Hypothalamus (tissue), 51 donors: ENCODE data around the gene SAMD8.

Experiments used
- DNase-seq, 51 donors: peaks; one replicate each; lab custom pipeline; 2025; lab: John Stamatoyannopoulos, UW

The SAMD8 gene

DNA sequence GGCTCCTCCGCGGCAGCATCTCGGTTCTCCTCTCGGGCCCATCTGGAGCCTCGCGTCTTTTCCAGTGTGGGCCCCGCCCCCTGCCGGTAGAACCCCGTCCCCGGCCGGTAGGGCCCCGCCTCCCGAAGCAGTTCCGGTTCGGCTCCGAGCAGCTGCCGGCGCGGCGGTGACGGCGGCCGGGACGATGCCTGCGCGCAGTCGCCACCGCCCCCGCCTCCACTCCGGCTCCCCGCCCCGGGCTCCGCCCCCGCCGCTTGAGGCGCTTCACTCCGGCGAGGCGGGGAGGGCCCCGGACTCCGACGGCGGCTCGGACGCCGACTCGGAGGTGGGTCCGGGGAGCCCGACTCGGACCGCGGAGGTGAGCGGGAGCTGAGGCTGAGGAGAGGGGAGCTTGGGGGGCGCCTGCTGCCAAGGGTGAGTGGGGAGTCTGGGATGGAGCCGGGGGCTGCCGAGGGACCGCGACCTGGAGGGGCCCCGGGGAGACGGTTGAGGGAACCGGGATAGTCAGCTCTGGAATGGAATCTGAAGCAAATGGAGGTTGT lies at the start of gene SAMD8:
Gene SAMD8, plus strand, starts transcription at position 292 of the 542 bp plus-strand sequence. CDS start 38,873 bp downstream, outside the sequence.
- peak; percentile 41 to 96 (median 91) for DNase-seq

DNA sequence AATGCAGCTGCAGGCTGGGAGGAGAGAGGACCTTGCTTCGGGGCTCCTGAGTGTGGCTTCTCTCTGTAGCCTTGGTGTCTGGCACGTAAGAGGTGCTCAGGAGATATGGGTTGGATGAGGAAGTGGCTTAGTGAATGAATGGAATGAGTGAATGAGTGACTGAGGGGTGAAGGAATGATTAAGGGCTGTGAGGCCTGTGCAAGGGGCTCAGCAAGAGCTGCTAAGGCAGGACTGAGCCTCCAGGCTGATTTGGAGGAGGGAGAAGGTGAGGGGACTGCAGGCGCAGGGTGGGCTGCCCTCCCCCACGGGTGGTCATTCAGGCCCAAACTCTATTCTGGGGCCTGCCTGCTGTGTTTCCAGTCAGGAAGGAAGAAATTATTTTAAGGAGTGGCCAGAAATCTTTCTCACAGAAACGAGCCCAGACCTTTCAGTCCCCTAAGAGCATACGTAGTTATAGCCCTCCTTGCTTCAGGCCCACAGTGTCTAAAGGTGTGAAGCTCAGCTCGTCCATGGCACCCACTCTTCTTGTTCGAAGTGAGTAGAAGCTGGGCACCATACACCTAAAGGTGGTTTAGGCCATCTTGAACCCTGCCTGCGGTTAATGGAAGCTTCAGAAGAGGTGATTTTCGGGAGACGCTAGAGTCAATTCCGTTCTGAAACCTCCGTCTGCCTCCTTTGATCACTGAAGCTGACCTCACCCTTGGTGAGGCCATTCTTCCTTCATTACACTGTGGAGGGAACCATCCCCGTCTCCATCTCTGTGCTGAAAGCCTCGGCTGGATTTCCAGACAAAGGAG lies 49.5 kb upstream of the SAMD8 start:
- no peak for DNase-seq

DNA sequence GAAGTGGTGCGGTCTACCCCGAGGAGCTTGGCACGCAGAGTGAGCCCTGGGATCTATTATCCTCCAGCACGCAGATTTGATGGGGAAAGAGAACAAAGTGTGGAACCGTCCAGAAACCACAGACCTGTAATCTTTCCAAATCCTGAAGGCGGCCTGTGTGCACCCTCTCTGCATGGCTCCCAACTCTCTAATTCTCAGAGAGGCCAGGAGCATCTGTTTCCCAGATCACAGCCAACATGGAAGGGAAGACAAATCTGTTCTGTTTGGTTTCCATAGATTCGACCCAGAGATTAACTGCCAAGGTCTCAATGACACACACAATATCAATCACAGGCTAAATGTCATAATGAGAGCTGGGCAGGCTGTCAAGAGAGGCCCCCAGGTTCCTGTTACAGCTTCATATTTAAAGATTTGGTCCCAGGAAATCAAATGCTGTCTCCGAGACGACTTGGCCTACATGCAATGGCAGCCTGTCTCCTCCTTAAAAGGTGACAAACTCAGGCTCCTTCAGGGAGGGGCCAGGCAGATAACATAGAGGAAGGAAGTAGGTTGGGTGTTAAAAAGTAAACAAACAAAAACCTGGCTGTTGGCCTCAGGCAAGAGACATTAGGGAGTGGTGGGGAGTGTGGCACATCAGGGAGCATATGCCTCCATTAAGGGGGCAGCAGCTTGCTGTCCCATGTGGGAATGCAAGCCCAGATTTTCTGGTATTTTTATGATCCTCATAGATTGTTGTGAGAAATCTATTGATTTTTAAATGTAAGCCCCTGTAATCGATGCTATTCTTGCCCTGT lies 48.8 kb upstream of the SAMD8 start:
- DNase-seq, result no peak

DNA sequence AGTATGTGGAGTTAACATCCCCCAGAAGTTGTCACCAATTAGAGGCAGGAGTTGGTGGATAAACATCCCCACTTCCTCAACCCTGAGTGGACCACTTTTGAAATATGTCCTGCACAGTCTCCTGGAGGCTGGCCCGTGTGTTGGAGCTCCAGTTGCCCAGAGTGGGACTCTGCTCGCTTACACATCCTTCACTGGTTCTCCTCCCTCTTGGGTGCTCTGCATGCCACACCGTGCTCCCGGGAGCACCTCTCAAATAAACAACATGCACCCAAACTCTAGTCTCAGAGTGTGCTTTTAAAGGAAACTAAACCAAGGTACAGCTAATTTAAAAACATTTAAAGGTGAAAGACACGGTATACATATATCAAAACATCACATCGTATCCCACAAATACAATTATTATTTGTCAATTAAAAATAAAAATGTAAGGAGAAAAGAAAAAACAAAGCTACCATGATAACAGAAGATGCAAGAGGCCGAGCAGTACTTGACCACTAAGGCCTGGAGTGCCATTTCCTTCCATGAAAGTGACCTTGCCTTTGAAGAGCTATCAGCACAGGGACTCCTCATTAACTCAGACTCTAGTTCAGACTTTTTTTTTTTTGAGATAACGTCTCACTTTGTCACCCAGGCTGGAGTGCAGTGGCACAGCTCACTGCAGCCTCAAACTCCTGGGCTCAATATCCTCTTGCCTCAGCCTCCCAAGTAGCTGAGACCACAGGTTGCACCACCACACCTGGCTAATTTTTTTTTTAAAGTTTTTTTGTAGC lies 47.8 kb upstream of the SAMD8 start:
- no peak for DNase-seq

DNA sequence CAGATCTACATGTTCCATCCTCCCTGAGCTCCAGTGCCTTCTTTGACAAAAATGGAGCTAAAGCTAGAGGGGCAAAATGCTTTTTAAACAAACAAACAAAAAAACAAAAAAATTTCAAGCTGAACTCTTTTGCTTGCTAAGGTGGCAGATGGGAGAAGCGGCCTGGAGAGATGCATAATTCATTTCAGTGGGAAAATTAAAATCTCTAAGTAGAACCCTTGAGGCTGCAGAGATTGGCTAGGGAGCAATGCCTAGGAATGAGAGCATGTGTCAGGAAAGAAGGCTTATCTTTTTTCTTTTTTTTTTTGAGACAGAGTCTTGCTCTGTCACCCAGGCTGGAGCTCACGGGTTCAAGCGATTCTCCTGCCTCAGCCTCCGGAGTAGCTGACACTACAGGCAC lies 46.4 kb upstream of the SAMD8 start:
- DNase-seq, result no peak

DNA sequence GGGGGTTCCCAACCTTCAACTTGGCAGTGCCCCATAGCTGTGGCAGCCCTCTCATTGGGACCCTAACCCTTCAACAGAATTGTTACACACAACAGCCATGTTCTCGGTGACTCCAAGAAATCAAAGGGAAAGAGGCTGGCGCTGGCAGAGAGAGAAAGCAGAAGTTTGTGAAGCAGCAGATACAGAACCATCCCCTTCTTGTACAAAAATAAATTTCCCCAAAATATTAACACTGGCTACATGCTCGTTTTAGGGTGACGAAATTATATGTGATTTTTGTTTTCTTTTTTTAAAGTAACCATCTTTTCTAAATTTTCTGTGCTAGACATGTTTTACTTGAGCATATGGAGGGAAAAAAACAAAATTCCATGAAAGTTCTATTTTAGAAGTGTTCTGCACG lies 45.2 kb upstream of the SAMD8 start:
- DNase-seq, result no peak

DNA sequence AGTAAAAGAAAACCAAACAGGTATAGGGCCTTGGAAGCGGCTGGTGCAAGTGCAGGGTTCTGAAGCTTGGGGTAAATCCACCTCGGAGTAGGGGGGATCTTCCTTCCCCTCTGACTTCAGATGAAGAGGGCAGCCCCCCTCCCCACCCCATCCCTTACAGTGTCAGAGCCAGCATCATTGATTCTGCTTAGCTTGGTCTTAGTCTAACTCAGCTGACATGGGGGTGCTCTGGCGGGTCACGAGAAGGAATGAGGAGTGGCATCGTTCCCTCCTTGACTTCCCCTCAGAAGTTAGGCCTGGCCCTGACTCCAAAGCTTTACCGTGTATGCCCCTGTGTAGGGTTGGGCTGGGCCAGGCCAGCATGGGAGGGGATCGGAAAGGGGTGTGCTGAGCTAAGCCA lies 44.2 kb upstream of the SAMD8 start:
- DNase-seq, result no peak

DNA sequence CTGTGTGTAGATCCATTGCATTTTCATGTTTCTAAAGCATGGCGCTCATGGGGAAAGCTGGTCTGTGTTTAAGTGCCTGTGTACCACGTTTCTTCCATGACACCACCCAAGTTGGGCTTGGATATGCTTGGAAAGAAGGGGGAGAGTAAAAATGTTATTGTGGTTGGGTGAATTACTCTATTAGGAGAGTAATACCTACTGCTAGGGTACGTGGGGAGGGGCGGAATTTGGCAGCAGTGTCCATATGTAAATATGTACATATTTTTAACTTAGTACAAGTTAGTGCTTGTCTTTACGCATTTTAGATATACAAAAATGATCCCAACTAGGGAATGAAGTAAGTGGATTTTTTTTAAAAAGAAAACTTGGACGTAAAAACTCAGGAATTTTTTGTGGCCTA lies 42.9 kb upstream of the SAMD8 start:
- DNase-seq, result no peak

DNA sequence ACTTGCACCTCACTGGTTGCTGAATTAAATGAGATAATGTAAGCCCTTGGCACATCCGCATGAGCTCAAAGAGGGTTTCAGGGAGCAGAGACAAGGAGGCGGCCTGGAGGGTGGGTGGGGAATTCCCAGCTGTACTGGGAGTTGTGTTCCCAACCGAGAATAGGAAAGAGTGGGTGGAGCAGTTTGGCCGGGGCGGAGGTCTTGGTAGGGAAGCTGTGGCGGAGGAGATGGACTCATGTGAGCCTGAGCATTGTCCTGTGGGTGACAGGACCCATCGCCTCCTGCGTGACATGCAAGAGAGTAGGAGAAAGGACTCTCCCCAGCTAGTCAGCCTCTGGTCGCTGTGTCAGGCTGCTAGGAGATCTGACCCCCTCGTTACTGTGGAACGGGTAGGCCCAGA lies 41.0 kb upstream of the SAMD8 start:
- no peak for DNase-seq

DNA sequence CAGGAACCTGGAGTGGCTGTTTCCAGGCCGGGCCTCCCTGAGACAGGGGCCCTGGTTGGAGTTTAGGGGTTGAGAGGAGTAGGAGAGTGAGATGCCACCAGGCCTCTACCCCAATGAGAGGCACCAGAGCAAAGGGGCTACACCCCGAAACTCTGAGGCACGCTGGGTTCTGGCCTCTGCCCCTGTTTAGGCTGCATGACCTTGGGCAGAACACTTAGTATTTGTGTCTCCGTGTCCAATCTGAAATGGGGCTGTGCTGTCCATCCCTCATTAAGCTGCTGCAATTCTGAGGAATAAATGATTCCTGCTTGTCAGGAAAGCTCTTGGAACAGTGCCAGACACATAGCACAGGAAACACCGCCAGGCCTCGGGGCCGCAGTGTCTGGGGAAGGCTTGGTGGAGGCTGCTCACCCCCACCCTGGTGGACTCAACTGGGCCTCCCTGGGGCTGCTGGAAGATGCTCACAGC lies 40.5 kb upstream of the SAMD8 start:
- no peak for DNase-seq

DNA sequence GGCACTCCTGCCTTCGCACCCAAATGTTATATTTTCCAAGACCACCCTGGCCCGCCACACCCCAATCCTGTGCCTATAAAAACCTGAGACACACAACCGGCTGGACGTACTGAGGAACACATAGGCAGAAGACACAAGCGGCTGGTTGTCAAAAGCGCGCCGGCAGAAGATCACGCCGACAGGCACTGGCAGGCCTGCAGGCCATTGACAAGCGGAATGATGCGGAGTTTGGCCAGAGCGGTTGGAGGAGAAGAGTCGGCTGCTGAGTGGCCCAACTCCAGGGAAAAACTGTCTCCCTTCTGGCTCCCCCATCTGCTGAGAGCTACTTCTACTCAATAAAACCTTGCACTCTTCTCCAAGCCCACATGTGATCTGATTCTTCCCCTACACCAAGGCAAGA lies 39.7 kb upstream of the SAMD8 start:
- no peak for DNase-seq

DNA sequence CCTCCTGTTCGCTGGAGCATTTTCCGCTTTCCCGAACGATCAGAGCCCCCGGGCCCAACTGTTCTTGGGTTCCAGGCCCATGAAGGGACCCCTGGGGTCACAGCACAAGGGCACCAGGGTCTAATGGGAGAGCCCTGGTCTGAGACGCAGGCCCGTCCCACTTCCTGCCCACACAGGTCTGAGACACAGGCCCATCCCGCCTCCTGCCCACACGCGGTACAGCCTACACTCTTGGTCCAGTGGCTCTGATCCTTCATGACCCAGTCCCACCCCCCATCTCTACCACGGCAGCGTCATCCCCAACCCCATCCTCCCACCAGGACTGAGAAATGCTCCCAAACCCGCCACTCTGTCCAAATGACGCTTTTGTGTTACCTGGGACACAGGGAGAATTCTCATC lies 38.7 kb upstream of the SAMD8 start:
- DNase-seq, result no peak

DNA sequence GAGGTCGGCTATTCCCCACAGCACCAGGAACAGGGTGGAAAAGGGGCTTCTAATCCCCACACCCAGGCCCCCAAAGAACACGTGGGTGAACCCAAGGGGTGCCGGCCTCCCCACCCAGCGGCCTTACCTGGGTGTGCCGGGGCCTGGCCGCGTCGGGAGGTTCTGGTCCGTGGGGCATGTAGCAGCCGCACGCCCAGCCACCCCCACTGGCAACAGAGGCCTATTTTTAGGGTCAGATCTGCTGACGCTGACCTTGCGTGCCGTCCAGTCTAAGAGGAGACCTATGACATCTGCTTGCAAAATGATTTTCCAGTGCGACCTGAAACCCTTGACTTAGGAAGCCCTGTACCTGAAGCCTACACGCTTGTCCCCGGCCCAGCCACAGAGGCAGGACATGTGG lies 38.0 kb upstream of the SAMD8 start:
- DNase-seq, result no peak

DNA sequence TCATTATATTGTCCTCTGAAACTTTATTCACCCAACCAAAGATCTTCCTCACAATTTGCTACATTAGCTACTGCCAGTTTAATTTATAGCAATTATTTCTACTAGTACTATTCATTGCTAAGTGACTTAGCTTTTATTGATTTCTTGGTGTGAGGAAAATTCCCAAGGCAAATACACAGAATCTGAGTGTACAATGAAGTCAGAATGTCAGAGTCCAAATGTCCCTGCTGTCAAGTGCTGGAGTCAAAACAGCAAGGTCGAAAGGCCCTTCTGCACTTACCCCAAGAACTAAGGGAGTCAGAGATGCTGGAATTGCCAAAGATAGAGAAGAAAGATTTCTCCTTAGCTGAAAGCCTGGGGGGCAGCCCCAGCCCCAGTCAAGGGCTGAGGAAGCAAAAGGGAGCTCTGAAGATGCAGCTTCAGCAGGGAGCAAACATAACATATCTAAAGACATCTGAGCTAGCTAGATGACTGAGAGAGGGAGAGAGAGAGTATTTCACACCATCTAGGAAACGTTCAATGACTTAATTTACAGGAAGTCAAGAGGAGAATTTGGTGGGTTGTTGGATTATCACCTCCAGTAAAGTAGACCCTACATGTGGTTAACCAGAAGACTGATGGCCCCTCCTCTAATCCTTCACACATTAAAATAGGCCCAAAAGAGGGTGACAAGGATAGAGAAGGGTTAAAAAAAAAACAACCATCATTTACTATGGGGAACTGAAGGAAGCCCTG lies 36.6 kb upstream of the SAMD8 start:
- DNase-seq, result no peak

DNA sequence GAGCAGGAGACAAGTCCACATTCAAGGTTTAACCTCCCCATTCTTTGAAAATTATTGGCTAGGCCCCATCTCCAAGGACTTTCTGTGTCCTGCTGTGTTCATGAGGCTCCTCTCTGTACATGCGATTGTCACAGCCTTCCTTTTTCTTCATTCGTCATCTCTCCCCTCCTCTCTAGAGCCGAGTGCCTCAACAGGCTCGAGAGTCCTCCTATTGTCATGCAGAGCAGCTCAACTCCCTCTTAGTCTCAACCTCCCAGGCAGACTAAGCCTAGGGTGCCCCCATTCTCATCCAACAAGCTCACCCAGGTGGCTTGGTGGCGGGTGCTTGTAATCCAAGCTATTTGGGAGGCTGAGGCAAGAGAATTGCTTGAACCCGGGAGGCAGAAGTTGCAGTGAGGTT lies 35.1 kb upstream of the SAMD8 start:
- no peak for DNase-seq

DNA sequence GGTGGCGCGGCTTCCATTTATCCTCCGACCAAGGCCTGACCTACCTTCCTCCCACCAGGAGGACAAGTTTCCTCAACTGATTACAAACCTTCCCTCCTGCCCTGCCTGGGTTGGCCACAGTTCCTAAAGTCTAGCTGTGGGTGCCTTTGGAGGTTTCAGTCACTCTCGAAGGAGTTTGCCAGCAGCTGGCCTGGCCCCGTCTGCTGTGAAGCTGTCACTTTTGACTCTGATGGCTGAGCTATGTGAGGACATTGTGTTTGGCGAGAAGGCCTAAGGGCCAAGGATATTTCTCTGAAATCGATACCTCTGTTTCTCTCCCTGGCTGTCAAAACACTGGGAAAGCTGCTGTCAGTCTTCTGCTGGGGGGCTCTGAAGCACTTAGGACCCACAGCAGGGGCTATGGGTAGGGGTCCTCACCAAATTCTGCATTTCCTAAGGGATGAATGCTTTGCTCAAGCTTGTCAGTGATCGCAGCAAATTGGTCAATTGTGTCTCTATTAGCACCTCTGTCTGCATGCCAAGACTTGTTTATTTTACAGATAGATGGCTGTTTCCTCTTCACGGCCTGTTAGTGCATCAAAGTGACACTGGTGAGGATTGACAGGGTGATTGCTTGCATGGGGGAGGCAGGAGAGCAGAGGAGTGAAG lies 31.9 kb upstream of the SAMD8 start:
- no peak for DNase-seq

DNA sequence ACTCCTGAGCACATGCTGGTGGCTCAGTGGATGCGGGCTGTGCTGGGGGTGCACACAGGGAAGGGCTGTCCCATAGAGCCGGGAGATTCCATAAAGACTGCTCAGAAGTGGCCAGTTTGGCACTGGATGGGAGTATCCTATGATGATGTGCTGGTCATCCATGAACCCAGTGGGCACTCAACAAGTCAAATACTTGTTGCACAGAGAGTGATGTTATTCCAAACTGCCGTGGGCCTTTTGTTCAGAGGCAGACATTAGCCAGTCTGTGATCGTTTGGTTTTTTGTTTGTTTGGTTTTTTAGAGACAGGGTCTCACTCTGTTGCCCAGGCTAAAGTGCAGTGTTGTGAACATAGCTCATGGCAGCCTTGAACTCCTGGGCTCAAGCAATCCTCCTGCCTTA lies 30.9 kb upstream of the SAMD8 start:
- no peak for DNase-seq

DNA sequence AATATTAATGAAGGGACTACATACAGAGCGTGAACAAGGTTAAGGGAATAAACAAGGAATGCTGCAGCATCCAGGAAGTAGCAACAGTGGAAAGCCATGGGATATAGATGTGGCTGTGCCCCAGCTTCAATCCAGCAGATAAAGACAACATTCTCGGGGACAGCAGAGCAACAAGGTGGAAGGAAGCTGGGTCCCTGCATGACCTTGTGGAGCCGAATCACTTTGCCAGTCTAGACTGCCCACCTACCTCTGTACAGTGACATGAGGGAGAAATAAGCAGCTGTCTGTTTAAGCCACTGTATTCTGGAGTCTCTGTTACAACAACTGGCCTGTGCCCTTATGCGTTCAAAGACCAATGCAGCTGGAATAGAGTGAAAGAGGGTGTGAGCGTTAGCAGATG lies 30.1 kb upstream of the SAMD8 start:
- DNase-seq, result no peak

DNA sequence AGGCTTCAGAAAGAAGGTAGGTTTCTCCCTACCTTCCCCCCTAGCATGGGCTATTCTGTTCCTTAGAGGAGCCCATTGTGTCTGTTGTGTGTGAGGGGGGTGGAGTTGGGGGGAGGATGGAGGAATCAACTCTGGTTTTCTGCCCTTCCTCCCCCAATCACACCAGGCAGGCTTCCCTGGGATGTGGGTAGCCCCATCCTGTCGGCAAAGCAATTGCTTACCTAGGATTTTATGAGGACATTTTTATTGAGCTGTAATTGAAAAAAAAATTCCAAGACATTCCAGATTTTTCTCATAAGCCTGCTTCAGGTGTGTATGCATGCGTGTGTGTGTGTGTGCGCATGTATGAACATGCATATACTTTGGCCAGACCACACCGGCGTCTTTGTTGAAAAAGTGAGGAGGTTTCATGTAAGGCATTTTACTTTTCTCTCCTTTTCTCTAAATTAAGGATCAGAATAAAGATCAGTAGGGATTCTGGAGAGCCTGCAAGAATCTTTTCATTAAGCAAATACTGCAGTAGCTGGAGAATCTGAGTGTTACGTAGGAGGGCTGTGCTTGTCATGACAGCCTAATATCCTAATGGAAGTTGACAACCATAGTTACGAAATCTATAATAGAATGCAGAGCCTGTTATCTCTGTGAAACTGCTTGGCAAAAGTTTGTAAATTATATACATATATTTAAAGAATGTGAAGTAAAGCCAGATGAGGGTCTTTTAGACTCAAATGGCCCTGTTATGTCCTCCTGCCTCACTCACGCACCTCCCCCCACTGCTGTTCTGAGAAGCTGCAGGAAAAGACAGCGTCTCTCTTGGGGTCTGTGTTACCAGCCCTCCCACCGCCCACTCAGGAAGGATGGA lies 27.3 kb upstream of the SAMD8 start:
- no peak for DNase-seq
